ENCODE measurements around the gene CARMIL1. TPM values are rescaled to one million over a fixed set of nuclear protein-coding genes. Genes with fewer than 3 reads are reported as not detected.

Gene CARMIL1
- polyA plus RNA-seq, 1 of the 3 experiments (the other 2 are of a cell fraction) = 1.7 TPM

DNA sequence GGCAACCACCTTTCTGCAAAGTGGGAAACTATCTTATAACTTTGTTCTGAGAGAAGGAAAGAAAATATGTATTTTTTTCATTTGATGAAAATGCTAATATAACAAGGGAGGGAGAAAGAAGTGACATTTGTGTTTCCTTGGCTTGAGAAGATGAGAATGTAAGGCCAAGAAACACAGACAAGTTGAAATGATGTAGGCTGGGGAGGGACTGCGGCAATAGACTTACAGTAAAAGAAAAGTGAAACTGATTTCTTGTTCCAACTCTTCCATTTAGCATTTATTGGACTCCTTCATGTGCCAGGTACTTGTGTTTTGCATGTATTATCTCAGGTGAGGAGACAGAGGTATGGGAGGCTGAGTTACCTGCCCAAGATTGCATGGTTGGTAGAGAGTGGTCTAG, 130.9 kb downstream of the CARMIL1 start:
- Histone ChIP-seq H3K9me3 (no peaks in the 10 kb centered on the region), H2AFZ (ENCODE audit: low read depth) (no peak overlapping the region), H3K36me3 (replicated peaks in 1 of 2; ENCODE audit: control insufficient read depth in 1 of 2, insufficient read depth in 2 of 2, low read length in 1 of 2) (no peaks in the 10 kb centered on the region), H3K4me2 (no peak overlapping the region), H3K4me1 (ENCODE audit: control insufficient read depth in 1 of 2, insufficient read depth in 2 of 2, low read depth in 1 of 2, low read length in 1 of 2) (no peaks in the 10 kb centered on the region), H4K20me1 (ENCODE audit: insufficient read depth) (no peaks in the 10 kb centered on the region), H3K79me2 (ENCODE audit: insufficient read depth) (no peaks in the 10 kb centered on the region), H3K9me2 (no peaks in the 10 kb centered on the region), H3F3A (replicated peaks; ENCODE audit: insufficient read depth) (no peaks in the 10 kb centered on the region), H3K4me3 (ENCODE audit: low read depth in 2 of 2, low read length in 1 of 2) (no peak overlapping the region), H3K9ac (no peak overlapping the region), H3K27ac (ENCODE audit: low read depth in 2 of 2, low read length in 1 of 2) (no peak overlapping the region), H3K27me3 (ENCODE audit: insufficient read depth) (no peaks in the 10 kb centered on the region)
- ChIA-PET CTCF (no interaction called here), POLR2A (no interaction called here)
- 100% methylated on average over 1 of the region's 1 CpG for WGBS (ENCODE audit: low lambda C conversion rate)
- DNase-seq = no peak
- TF ChIP-seq EZH2phosphoT487 (IDR thresholded peaks at IDR 0.05; ENCODE audit: borderline replicate concordance, low read depth) = no peak
- TF ChIP-seq GATA2 (CRISPR knock-in tag; IDR thresholded peaks at IDR 0.05) = no peak
- TF ChIP-seq, protein P1, sequence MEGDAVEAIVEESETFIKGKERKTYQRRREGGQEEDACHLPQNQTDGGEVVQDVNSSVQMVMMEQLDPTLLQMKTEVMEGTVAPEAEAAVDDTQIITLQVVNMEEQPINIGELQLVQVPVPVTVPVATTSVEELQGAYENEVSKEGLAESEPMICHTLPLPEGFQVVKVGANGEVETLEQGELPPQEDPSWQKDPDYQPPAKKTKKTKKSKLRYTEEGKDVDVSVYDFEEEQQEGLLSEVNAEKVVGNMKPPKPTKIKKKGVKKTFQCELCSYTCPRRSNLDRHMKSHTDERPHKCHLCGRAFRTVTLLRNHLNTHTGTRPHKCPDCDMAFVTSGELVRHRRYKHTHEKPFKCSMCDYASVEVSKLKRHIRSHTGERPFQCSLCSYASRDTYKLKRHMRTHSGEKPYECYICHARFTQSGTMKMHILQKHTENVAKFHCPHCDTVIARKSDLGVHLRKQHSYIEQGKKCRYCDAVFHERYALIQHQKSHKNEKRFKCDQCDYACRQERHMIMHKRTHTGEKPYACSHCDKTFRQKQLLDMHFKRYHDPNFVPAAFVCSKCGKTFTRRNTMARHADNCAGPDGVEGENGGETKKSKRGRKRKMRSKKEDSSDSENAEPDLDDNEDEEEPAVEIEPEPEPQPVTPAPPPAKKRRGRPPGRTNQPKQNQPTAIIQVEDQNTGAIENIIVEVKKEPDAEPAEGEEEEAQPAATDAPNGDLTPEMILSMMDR (IDR thresholded peaks at IDR 0.05) = no peak
- no peak for TF ChIP-seq EP300 (IDR thresholded peaks at IDR 0.05; ENCODE audit: borderline replicate concordance in 1 of 2, low read depth in 1 of 2, low read length in 1 of 2)
- no peak for TF ChIP-seq RAD21 (IDR thresholded peaks at IDR 0.05; ENCODE audit: low read length)
- no peak for TF ChIP-seq POLR2AphosphoS5 (IDR thresholded peaks at IDR 0.05; ENCODE audit: low read depth, low read length)
- no peak for TF ChIP-seq RFX5 (IDR thresholded peaks at IDR 0.05; ENCODE audit: low read length)
- no peak for TF ChIP-seq TCF12 (IDR thresholded peaks at IDR 0.05)
- TF ChIP-seq RXRA (IDR thresholded peaks at IDR 0.05; ENCODE audit: borderline replicate concordance, low read depth) = no peak

GRCh38 chr6:25411316-25411950, 132.3 kb downstream of the CARMIL1 start:
- Histone ChIP-seq H3K4me3 (ENCODE audit: low read depth in 2 of 2, low read length in 1 of 2) (no peak overlapping the region), H2AFZ (ENCODE audit: low read depth) (no peak overlapping the region), H3K79me2 (ENCODE audit: insufficient read depth) (no peaks in the 10 kb centered on the region), H3K9me2 (no peaks in the 10 kb centered on the region), H3K27ac (ENCODE audit: low read depth in 2 of 2, low read length in 1 of 2) (no peak overlapping the region), H3F3A (replicated peaks; ENCODE audit: insufficient read depth) (no peaks in the 10 kb centered on the region), H3K4me2 (no peak overlapping the region), H3K36me3 (replicated peaks in 1 of 2; ENCODE audit: control insufficient read depth in 1 of 2, insufficient read depth in 2 of 2, low read length in 1 of 2) (no peaks in the 10 kb centered on the region), H4K20me1 (ENCODE audit: insufficient read depth) (no peaks in the 10 kb centered on the region), H3K27me3 (ENCODE audit: insufficient read depth) (no peaks in the 10 kb centered on the region), H3K9me3 (no peaks in the 10 kb centered on the region), H3K4me1 (ENCODE audit: control insufficient read depth in 1 of 2, insufficient read depth in 2 of 2, low read depth in 1 of 2, low read length in 1 of 2) (no peaks in the 10 kb centered on the region), H3K9ac (no peak overlapping the region)
- WGBS (ENCODE audit: low lambda C conversion rate) = 90% methylated on average over 7 of the region's 7 CpGs
- DNase-seq = no peak
- TF ChIP-seq NRF1 (IDR thresholded peaks at IDR 0.05; ENCODE audit: low read depth, low read length) = no peak
- TF ChIP-seq, protein P2, sequence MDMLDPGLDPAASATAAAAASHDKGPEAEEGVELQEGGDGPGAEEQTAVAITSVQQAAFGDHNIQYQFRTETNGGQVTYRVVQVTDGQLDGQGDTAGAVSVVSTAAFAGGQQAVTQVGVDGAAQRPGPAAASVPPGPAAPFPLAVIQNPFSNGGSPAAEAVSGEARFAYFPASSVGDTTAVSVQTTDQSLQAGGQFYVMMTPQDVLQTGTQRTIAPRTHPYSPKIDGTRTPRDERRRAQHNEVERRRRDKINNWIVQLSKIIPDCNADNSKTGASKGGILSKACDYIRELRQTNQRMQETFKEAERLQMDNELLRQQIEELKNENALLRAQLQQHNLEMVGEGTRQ (IDR thresholded peaks at IDR 0.05; ENCODE audit: borderline replicate concordance, low read depth, low read length) = no peak
- TF ChIP-seq MXI1 (IDR thresholded peaks at IDR 0.05; ENCODE audit: low read depth, low read length) = no peak
- TF ChIP-seq SMC3 (IDR thresholded peaks at IDR 0.05; ENCODE audit: low read depth, low read length) = no peak
- no peak for TF ChIP-seq NFIC (IDR thresholded peaks at IDR 0.05; ENCODE audit: borderline replicate concordance)
- no peak for TF ChIP-seq TCF12 (IDR thresholded peaks at IDR 0.05)
- no peak for TF ChIP-seq FOXM1 (IDR thresholded peaks at IDR 0.05; ENCODE audit: low read depth)
- TF ChIP-seq TAF1 (IDR thresholded peaks at IDR 0.05; ENCODE audit: borderline replicate concordance, low read depth, low read length) = no peak
- TF ChIP-seq RAD21 (IDR thresholded peaks at IDR 0.05; ENCODE audit: low read length) = no peak
- no peak for TF ChIP-seq MEF2A (IDR thresholded peaks at IDR 0.05; ENCODE audit: borderline replicate concordance, low read depth)
- TF ChIP-seq, protein P1 (IDR thresholded peaks at IDR 0.05) = no peak
- TF ChIP-seq, protein P3, sequence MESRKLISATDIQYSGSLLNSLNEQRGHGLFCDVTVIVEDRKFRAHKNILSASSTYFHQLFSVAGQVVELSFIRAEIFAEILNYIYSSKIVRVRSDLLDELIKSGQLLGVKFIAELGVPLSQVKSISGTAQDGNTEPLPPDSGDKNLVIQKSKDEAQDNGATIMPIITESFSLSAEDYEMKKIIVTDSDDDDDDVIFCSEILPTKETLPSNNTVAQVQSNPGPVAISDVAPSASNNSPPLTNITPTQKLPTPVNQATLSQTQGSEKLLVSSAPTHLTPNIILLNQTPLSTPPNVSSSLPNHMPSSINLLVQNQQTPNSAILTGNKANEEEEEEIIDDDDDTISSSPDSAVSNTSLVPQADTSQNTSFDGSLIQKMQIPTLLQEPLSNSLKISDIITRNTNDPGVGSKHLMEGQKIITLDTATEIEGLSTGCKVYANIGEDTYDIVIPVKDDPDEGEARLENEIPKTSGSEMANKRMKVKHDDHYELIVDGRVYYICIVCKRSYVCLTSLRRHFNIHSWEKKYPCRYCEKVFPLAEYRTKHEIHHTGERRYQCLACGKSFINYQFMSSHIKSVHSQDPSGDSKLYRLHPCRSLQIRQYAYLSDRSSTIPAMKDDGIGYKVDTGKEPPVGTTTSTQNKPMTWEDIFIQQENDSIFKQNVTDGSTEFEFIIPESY (IDR thresholded peaks at IDR 0.05; ENCODE audit: borderline replicate concordance, low read depth) = no peak
- ChIA-PET CTCF (no interaction called here), POLR2A (no interaction called here)
